T-helper 1 cell (primary cell): Measurements from ENCODE around the gene LOXL3.
A peak's percentile ranks its signal among the peaks of the same experiment; 100 is the strongest.

ENCODE experiments used
- DNase-seq, 5 donors: peaks; one replicate each; pipeline ENCODE4 v3.0.0-alpha.2; 2012 to 2020

Gene LOXL3

DNA sequence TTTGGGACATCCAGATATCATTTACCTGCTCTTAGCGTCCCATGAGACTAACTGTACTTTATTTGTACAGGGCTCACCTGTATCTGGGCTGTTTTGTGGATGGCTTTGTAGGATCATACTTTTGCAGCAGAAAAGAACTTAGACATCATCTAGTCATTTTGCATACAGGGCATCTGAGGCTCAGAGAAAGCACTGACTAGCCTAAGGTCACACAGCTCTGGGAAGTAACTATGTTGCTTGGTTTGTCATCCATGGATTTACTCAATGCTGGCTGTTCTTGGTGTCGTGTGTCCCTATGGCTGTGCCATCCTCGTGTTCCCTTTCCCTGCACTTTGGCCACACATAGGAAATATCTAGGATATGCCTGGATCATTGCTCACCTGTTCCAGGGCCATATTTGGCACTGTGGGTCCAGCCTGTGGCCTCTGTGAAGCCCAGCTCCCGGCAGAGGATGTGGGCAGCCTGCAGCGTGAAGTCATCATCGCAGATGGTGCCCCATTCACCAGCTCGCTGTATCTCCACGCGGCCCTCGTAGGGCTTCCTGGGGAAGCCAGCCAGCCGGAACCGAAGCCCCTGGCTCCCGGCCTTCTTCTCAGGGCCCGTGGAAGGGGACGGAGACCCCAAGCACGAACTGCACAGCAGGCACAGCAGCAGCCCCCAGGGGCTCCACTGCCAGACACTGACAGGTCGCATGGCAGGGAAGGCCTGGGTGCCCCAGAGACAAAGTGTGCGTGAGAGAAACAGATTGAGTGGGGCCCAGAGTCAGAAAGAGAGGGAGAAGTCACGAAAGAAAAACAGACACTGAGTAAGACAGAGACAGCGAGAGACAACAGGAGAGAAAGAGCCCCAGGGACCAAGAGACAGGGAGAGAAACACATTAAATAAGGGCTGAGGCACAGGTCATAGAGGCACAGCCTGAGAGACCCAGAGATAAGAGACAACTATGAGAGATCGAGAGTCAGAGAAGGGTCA, 1.5 kb downstream of the LOXL3 start:
- no peak for DNase-seq

DNA sequence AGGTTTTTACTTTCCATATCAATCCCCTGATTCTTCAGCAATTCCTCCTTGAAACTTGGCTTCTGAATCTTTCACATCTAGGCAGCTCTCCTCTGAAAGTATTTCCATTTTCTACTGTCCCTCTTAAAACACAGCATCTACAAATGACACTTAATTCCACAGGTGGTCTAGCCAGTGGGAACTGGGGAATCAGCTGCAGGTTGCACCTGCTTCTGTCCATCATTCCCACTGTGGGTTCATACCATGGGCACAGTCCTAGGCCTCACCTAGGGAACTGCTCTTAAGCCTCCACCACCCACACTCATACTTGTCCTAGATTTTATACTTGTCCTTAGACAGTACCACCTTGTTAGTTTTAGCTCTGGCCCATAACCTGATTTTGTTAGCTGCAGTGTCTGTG, 2.2 kb downstream of the LOXL3 start:
- no peak for DNase-seq

DNA sequence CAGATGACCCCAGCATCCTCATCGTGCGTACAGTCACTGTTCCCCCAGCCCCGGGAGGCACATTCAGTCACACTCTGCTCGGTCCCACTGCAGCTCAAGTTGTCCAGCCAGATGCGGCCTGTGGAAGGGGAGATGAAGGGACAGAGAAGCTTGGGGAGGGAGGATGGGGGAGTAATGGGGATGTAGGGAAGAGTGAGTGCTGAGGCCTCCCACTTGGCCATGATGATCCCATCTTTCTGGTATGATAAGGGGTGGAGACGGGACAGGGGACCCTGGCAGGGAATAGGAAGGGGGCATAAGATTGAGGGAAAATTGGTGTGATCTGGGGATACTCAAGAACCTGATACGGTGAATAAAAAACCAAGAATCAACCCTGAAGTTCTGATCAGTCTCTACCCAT, 3.5 kb downstream of the LOXL3 start:
- no peak for DNase-seq

DNA sequence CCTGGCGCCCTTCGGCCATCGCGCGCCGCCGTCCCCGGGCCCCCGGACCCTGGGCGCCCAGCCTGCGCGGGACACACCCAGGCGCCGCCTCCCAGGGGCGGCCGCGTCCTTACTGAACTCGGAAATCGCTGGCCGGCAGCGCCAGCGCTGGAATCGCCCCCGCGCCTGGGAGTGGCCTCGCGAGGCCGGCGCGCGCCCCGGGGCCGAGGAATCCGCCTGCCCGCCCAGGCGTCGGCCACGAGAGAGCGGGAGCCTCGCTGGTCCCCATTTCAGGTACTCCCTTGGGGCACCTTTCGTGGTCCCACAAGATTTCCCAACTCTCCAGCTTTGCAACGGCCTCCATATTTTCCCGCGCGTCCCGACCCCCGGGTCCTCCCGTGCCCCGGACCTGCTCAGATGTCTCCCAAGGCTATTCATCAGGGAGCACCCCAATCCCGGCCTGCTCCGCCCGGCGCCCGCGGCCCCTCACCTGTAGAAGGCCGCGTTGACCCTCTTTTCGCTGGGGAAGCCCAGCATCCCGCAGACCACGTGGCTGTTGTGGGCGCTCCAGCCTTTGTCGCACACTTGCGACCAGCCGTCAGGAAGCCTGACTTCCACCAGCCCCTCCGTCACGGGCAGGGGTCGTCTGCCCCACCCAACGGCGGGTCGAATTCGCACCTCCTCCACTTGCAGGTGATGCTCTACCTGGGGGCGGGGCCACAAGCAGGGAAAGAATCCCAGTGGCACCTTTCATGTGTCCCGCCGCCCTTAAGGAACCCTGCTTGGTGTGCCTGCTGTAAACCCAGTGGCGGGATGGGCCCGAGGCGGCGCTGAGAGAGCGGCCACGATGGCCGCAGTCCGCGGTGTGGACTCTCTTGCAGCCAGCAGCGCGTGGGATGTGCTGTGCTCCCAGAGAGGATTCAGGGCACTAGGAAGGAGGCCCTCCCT, 4.6 kb downstream of the LOXL3 start:
- DNase-seq = no peak

DNA sequence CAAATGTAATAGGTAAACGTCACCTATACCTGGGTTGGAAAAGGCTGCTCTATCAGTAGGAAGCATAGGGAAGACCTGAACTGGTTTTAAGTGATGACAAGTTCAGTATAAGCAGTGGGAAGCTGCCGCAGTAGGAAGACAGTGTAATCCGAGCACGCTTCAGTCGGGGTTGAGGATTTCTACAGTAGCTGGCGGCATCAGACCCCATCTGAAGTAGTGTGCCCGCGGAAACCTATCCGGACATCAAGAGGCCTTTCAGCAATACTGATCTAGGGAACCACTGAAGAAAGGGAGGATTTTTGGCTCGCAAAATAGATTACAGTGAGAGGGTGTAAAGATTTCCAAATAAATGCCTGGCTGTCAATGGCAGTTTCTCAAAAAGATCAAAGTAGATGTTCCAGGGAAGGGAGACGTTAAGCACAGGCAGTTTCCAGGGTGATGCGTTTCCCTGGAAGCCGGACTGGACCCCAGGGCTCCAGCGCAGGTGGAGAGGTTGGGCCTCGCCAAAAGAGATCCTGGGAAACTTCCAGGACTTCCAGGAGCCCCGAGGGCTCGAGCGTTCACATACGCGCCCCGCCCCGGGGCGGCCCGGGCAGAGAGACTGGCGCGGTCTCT, 5.3 kb downstream of the LOXL3 start:
- DNase-seq = no peak

DNA sequence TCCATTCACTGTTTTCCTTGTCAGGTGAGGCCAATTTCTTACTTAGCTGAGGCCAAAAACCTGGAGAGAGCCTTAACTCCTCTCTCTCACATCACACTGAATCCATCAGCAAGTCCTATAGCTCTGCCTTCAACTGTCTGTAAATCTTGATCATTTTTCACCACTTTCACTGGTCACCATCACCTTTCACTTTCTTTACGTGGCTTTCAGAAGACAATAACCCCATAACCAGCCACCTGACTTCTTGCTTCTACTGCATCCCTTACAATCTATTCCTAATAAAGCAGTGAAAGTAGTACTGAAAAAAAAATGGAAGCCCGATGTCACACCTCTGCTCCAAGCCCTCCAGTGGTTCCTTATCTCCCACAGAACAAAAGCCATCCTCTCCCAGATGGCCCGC, 7.7 kb downstream of the LOXL3 start:
- DNase-seq = no peak

DNA sequence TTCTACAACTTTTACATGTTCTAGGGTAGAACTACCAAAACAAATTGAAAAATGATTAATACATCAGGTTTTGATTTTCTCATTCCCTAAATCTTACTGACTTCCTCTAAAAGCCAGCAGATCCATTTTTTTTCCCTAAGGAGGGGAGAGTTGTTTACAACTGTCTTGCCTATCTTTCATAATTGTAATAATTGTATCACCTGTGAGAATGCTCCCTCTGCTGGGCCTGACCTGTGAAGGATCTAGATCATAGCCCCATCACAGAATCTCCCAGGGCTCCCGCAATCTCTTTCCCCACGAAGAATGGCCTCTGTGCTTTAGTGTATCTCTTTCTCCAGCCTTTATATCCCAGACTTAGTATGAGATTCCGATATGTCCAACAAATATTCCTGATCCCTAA, 9.1 kb downstream of the LOXL3 start:
- no peak for DNase-seq

DNA sequence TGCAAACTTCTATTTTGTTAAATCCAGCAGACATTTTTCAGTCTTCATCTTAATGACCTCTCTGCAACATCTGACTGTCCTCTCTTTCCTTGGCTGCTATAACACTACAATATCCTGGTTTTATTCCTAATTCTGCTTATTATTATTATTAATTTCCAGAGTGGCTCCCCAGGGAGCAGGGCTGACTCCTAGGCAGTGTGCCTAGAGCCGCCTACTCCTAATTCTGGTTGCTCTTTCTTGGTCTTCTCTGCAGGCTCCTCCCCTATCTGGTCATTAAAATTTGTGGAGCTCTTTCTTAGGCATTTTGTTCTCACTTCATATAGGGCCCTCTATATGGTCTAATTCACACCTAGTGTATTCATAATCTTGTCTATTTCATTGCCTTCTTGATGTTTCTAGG, 10.8 kb downstream of the LOXL3 start:
- DNase-seq = no peak

DNA sequence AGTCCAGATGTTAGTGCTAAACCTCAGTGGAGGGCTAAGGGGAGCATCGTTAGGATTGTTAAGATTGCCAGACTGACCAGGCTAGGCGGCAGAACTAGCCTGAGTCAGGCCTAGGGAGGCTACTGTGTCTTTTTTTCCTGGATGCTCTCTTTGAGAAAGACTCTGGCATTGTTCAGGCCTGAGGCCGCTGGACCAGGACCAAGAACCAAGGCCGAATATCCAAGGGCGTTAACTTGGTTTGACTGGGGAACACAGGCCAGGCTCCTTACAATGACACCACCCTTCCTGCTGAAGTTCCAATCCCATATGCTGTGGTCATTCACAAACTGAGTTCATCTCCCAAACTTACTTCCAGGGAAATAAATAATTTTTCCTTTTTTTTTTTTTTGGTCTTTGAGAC, 13.5 kb downstream of the LOXL3 start:
- DNase-seq = no peak

DNA sequence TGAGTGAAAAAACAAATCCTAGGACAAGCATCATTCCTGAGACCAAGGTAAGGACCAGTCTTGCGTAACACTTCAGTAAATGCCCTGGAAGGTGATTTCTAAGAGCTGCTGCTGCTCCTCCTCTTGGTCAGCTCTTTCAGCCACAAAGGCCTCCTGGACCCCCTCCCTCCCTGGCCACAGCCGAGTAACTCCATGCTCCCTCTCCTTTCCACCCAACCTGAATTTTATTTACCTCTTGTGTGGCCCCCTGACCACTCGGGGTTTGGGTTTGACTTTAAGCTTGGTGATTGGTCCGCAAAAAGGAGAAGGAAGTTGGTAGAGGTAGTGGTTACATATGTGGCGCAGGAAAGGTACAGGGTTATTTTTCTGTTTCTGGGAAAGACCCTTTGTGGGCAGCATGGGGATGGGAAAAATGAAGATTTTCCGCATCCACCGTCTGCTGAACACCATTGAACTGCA, 14.8 kb downstream of the LOXL3 start:
- no peak for DNase-seq

DNA sequence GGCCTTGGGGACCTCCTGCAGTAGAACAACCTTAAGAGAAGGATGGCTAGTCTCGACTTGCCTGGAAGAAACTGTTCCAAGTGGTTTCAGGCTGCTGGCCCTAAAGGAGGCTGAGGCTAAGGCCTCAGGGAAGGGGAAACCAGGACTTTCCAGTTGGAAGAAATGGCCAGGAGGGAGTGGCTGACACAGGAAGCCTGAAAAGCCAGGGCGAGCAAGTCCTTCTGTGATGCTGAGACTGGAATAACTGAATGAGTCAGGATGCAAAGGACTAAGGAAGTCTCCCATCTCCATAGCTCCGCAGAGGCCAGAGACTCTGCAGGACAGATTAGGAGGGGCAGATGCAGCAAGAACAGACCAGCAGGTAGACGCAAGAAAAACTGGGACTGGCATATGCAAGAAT, 16.6 kb downstream of the LOXL3 start:
- DNase-seq = no peak

DNA sequence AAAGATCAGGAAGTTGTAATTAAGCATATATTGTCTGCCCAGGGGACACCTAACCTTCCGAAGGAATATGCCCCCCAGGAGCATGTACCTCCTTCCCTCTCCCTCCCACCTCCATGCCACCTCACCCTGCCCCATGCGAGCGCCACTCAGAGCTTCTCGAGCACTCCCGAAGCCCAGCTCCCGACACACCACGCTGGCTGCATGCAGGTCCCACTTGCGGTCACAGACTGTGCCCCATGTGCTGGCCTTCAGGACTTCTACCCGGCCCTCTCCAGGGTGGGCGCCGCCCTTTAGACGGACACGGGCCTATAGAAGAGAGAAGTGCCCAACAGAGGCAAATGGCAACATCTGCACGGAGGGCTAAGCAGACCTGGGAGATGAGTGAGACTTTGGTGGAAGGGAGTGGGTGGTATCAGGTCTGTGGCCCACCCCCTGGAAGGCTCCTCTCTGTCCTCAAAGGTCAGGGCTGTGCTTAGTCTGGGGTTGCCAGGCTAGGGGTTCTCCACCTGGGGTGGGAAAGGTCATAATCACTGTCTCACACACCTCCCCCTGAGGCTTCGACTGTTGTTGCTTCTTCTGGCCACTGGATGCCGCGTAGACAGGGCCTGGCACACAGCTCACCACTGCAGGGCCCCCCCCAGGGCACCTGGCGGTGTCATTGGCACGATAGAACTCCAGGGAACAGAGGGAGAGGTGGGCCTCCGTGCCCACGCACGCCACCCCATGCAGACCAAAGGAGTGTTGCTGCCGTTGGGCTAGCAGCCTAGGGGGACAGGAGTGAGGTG, 17.4 kb downstream of the LOXL3 start:
- no peak for DNase-seq

DNA sequence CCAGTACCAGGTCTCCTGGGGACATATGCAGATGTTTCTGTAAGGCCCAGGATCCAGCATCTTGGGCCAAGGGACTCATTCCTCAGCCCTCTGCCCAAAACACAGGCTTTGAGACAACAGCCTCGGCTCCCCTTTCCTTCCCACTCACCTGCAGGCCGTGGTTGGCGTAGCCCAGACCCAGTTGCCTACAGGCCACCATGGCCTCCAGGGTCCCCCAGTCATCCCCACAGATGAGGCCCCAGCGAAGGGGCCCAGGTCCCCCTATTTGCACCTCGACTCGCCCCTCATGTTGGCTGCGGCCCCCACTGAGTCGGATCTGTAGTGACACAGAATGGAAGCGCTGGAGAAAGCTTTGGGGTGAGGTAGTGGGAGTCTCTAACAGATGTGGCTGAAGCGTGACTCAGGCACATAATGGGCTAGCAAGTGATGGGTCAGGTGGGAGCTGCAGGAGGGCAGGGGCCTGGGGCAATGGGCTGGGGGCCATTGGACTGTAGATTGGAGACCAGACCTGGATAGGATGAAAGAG, 18.2 kb downstream of the LOXL3 start:
- DNase-seq = no peak

DNA sequence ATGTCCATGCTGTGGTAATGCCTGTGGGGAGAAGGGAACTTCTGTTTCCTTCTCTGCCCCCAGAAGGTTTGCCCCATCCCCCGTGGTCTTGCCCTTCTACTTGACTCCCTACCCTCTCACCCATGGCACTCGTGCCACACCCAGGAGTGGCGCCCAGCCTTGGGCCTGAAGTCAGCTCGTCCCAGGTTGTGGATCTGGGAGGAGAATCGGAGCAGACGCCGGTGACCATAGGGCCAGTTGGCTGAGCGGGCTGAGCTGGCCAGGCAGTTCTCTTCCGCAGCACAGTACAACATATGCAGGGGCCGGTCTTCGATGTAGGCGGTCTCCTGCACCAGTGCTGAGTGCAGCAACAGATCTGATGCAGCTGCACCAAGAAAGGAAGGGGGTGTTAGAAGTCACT, 19.3 kb downstream of the LOXL3 start:
- no peak for DNase-seq

DNA sequence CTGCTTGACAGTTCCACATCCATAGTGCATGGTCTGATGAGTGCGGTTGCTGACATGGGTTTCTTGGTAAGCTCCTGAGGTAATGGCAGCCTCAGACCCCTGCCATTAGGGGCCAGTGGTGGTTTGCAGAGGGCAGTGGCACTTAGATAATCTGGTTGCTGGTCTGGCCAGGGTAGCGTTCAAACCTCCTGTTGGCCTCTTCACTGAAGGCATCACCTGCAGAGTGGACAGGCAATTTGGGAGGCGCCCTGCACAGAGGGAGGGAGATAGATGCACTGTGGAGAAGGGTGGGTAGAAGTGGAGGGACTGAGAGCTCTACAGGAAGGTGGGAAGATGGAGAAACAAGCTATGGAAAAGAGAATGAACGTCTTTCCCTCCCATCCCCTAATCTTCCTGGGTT, 20.3 kb downstream of the LOXL3 start:
- DNase-seq = no peak

DNA sequence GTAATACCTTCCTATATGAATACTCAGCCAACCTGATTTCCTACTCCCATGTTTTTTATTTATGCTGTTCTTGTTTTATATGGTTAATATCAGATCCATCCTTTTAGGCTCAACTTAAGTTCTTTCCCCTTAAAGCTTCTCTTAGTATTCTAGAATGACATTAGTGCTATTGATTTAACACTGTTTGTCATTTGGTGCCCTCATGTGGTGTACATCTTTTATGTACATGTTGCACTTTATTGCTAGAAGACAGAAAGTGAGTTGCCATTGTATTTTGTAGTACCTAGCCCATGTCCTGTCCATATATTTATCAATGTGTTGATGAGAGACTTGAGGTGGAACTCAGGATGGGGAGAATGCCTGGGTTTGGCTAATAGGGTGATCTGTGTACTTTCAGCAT, 21.5 kb downstream of the LOXL3 start:
- DNase-seq = peak in 1 of 5 donors; percentile 67

DNA sequence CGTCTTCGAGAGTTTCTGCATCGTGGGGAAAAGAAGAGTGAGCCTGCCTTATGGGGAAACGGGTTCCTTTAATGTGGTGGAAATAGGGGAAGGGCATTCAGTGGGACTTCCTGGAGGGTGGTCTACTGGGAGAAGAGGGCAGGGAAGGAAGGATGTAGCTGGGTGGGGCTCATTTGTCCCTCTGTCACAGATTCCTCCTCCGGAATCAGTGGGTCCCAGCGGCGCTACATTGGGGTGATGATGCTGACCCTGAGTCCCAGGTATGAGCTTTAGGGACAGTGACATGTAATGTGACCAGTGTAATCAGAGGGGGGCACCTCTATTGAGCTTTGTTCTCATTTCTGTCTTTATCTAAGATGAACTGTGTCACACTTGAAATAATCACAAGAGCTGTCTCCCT, 22.1 kb downstream of the LOXL3 start:
- no peak for DNase-seq

DNA sequence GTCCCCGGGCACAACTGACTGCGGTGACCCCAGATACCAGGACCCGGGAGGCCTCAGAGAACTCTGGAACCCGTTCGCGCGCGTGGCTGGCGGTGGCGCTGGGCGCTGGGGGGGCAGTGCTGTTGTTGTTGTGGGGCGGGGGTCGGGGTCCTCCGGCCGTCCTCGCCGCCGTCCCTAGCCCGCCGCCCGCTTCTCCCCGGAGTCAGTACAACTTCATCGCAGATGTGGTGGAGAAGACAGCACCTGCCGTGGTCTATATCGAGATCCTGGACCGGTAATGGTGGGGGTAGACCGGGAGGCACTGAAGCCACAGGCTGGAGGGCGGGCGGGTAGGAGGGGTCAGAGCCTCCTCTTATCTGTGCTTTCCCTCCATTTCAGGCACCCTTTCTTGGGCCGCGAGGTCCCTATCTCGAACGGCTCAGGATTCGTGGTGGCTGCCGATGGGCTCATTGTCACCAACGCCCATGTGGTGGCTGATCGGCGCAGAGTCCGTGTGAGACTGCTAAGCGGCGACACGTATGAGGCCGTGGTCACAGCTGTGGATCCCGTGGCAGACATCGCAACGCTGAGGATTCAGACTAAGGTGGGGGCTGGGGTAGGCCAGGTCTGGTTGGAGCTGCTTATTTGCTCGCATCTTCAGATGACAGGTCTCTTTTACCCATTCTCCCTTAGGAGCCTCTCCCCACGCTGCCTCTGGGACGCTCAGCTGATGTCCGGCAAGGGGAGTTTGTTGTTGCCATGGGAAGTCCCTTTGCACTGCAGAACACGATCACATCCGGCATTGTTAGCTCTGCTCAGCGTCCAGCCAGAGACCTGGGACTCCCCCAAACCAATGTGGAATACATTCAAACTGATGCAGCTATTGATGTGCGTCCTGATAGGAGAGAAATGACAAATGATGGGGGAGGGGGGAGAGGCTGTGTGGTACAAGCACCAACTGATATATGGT, 23.2 kb downstream of the LOXL3 start:
- peak in 3 of 5 donors; percentile 24 to 69 (median 35) for DNase-seq

DNA sequence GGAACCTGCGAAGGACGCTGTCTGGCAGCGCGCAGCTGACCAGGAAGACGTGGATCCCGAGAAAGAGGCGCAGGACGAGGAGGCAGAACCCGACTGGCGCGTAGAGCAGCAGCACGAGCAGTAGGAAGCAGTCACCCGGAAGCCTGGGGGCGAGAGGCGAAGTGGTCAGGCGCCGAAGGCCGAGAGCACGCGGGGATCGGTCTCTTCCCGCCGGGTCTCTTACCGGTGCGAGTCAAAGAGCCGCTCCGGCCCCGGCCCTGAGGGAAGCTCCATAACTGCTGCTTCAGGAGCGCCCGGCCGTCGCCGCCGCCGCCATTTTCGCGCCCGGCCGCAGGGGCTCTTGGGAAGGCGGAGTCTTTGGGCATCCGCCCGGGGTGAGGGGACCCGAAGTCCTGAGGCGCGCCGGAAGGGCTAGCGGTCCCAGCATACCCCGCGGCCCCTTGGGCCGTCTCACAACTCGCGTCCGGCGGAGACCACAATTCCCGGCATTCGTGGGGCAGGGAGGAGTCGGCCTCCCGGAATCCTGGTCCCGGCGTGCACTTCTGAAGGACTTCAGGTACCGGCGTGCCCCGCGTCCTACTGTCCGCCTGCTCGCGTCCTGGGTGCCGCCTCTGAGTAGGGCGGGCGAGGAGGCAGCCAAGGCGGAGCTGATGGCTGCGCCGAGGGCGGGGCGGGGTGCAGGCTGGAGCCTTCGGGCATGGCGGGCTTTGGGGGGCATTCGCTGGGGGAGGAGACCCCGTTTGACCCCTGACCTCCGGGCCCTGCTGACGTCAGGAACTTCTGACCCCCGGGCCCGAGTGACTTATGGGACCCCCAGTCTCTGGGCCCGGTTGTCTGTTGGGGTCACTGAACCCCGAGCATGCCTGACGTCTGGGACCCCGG, 24.1 kb downstream of the LOXL3 start, which contains the start of the genes AUP1 and HTRA2:
Gene AUP1 (minus strand): TSS at position 350 of the 882 bp plus-strand sequence. CDS start 77 bp downstream, at position 273.
Gene HTRA2 (plus strand): TSS at position 577 of the 882 bp plus-strand sequence. CDS start 74 bp downstream, at position 651.
- peak; percentile 72 to 96 (median 78) for DNase-seq
